Putamen (tissue), 1 donor: ENCODE measurements around the gene PCSK6.

Experiments
- DNase-seq: peaks from one replicate; pipeline ENCODE4 v3.0.0-alpha.2; 2016; ENCODE audit warnings: low spot score

PCSK6 gene

GRCh38 chr15:101489599-101490407 lies at the start of gene PCSK6:
Gene PCSK6 (minus strand): TSS chr15:101489707. CDS start chr15:101489670, 37 bp downstream.
- DNase-seq = no peak

DNA sequence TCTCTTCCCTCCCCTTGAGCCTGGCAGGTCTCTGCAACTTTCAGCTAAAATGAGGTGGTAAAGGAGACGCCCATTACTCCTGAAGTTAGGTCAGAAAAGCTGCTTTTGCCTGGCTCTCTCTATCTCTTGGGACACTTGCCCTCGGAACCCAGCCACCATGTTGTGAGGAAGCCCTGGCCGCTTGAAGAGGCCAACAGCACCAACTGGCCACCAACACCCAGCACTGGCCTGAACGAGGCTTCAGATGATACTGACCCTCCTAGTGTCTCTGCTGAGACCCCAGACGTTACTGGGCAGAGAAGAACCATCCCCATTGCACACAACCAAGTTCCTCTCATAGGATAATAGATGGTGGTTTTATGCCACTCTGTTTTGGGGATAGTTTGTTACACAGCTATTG lies 49.5 kb upstream of the PCSK6 start:
- no peak for DNase-seq

DNA sequence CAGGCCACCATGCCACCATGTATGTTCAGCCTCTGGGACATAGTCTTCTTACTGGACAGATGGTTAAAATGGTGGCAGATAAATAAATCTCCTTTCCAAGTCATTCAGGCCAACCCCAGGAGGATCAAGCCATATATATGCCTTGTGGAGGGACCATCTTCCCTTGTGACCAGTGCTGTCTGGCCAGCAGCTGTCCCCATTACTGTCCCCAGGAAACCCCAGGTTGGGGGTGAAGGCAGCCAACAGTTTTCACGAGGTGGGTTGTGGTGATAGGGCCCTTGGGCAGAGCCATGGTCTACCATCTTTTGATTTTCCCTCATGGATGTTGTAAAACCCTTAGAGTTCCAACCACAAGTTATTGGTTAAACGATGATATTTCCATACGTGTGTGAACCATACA lies 48.7 kb upstream of the PCSK6 start:
- DNase-seq = no peak

- no peak for DNase-seq
Observed at GRCh38 chr15:101537483-101538080, 48.1 kb upstream of the PCSK6 start.

- DNase-seq = no peak
Observed at GRCh38 chr15:101536875-101537405, 47.4 kb upstream of the PCSK6 start.

- DNase-seq = no peak
Observed at GRCh38 chr15:101536166-101536874, 46.8 kb upstream of the PCSK6 start.

DNA sequence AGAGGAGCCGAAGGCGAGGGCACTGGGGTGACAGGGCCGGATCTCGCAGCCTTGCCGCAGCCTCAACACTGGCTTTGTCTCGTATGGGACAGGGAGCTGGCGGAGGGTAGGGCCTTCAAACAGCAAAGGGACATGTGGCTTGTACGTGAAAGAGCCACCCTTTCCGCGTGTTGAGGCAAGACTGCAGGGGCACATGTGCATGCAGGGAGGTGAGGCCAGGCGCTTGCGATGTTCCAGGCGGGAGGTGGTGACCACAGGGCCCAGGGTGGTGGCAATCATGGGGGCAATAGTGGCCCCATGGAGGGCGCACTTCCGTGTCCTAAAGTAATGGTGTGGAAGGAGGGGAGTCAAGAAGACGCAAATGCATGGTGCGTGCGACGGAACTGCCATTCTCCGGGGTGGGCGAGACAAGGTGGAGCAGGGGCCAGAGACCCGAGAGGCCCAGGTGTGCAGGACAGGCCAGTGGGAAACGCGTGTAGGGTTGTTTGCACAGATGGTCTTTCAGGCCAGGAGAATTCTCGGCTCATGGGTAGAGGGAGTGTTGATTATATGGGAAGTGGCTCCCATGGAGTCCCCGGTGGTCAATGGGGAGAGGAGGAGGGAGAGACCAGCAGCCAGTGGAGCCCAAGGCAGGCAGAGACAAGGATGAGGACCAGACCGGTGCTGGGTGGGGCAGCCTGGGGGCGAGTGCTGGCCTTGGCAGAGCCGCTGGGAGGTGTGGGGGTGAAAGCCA lies 45.8 kb upstream of the PCSK6 start:
- no peak for DNase-seq

GRCh38 chr15:101534376-101534970 lies 45.0 kb upstream of the PCSK6 start:
- DNase-seq = no peak

DNA sequence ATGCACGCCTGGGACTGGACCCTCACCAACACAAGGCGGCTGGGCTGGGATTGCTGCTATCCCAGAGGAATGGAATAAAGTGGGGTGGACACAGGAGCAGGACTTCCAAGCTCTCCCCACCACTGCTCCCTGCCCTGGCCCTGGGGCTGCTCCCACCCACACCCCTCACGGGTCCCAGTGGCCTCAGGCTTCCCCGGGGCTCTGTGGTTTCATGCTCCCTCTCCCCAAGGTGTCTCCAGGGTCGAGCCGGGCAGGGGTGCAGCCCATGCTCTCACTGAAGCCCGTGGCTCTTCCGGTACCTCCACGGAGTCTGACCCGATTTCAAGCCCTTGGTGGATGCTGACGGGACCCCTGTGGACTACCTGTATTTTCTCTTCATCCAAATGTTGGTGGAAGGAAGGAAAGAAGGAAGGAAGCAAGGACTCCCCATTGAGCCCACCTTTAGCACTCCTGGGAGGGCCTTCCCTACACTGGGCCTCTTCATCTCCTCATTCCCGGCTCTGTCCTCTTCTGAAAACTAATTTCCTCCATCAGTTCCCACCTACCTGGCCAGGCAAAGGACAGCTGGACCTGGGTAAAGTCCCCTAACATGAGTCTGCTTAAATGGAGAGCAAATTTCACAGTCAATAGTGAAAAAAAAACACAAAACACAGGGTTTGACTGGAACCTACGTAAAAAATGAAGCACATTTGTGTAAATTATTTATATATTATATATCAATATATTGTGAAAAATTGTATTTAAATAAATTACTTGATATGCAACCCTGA lies 44.0 kb upstream of the PCSK6 start:
- no peak for DNase-seq

DNA sequence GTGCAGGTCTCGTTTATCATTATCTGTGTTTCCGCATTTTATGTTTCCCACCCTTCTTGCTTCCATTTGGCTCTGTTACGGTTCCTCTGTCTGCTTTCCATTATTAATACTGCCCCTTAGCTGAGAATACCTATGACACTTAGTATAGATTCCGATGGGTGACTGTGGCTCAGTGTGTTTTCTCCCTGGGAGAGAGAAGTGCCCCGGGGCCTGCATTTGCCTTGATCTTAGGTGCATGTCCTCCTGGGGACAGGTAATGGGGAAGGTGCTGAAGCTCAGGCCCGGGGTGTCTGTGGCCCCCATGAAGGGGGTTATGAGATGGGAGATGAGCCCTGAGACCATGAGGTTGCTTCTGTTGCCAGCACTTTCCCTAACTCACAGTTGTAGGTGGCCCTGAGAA lies 43.4 kb upstream of the PCSK6 start:
- no peak for DNase-seq

DNA sequence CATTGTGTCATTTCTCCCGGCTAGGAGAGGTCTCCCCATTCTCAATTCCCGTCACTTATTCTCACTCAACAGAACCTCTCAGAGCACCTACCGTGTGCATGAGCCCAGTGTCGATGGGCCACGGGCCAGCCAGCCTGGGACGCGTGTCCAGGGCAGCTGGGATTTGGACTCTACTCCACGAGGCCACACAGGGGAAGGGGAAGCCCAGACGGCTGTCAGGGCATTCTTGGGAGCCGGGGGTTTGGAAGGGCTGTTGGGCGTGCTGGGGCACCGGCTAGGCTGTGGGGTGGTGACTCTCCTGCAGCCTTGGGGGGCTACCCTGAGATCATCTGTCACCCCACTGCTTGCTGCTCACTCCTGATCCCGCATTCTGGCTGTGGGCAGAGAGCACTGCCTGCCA lies 41.7 kb upstream of the PCSK6 start:
- DNase-seq = no peak

DNA sequence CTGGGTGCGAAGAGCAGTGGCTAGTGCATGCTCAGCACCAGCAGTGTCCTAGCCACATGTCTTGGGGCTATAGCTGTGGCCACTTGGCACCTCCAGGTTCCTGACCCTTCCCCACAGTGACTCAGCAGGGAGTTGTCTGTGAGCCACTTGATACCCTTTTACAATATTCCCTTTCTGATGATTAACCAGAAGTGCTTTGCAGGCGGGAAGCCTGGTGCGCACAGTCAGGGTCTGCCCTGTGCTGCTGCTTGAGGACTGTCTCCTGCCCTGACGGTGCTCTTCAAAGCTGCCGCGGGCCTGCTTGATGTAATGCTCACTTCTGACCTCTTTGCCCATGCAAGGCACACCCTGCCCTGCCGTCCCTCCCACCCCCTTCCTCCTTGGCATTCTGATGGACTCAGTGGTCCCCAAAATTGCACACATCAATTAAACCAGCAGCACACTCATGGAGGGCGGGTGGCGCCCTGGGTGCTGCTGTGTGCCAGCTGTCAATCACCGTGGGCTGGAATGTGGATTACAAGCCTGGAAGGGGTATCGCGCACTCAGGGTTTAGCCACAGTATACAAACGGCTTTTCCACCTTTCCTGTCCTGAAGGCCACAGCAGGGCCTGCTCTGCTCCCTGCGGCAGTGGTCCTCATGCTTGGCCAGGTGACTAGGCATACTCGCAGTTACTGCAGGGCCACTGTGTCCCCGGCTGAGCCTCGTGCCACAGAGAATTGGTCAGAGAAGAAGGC lies 40.9 kb upstream of the PCSK6 start:
- no peak for DNase-seq

DNA sequence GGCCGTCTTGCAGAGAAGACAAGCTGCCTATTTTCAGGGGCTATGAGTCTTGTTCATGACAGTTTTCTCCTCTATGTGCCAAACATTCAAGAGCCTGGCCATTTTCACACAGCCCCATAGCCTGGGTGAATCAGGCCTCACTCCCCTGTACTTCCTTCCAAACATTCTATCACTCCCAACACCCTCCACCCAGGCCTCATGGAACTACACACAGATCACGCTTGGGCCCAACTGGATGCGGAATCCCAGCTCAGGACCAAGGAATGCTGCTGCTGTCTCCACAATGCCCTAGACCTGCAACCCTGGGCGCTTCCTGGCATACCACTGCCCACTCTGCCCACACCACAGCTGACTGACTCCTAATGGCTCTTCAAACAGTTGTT lies 39.4 kb upstream of the PCSK6 start:
- DNase-seq = no peak

DNA sequence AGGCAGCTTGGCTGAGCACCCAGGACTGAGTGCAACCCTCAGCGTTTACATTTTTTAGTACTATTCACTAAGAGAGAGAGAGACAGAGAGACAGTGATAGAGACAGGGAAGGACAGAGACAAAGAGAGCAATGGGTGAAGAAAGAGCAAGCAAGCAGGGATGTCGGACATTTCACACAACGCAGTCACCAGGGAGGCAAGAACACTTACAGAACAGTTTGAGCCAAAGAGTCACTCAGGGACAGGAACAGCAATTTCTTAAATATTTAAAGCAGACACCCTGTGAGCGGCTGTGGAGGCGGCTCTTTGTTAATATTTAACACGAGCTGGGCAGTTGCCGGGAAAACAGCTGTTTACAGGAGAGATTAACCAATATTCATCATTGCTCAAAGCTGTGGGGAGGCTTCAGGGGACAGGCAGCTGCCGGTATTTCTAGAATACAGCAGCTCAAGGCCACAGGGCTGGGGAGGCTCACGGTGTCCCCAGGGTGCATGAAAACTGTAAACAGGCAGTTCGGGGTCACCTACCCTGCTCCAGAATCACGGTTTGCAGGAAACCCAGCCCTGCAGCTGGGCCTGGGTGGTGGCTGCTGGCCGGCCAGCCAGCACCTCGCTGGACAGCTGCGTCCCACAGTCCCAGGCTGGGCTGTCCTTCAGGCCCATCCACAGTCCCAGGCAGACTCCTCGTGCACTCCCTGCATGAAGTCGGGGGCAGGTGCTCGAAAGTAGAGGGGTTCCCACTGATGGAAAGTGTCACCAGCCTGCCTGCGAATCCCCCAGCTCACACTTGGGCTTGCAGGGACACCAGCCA lies 38.8 kb upstream of the PCSK6 start:
- DNase-seq = no peak

DNA sequence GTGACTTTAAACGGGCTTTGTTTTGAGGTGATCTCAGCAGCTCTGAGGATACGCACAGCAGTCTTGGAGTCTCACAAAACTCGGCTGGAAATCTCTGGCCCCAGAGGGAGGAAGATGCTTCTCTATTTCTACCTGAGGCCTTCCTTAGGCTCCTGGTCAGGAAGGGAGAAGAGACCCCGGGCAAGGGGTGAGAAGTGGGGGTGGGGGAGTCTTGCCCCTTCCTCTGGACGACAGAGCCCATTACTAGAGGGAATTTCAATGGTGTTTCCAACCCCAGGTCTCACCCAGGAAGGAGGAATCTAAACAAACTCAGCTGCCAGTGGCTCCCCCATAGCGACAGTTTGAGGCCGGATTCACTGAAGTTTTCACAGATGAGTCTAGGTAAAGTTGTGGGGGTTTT lies 37.4 kb upstream of the PCSK6 start:
- DNase-seq = no peak

DNA sequence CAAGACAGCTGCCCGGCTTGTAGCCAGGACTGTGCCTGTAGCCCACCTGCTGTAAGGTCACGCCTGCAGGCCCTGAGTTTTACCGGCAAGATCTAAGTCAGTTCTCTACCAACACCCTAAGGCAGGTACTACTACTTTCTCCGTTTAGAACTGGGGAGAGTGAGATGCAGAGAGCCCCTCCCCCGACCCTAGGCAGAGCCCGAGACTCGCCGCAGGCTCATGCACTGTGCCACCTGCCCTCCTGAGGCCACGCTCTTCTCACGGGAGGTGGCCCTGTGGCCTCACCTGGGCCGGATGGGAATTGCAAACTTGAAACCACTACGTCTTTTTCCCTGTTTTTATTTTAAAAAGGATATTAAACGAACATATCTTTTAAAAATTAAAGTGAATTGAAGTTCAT lies 36.9 kb upstream of the PCSK6 start:
- no peak for DNase-seq

GRCh38 chr15:101526021-101526420 lies 36.5 kb upstream of the PCSK6 start:
- no peak for DNase-seq

GRCh38 chr15:101525087-101525669 lies 35.7 kb upstream of the PCSK6 start:
- DNase-seq = no peak

GRCh38 chr15:101523560-101523940 lies 34.0 kb upstream of the PCSK6 start:
- DNase-seq = peak; percentile 89
